Caco-2 (cell line): ENCODE measurements around the gene CTSZ. TPM values are rescaled to one million over a fixed set of nuclear protein-coding genes. Genes with fewer than 3 reads are reported as not detected.

Experiments used
- BruUV-seq: library from RNA; stranded (reverse); fragments of 400-500 nt; replicated peaks from 2 replicates; lab custom pipeline; 2021; lab: Mats Ljungman, UMichigan
- CTCF ChIA-PET: fragments of 300-600 bp; sonication (Branson Sonifier 250); formaldehyde crosslinking; loops from one replicate; lab custom pipeline; 2022; ENCODE audit warnings: antibody characterized with exemption; lab: Charles Lee
- POLR2A ChIA-PET: fragments of 300-600 bp; sonication (Branson Sonifier 250); formaldehyde crosslinking; loops from one replicate; lab custom pipeline; 2022; ENCODE audit warnings: antibody characterized with exemption; lab: Charles Lee
- DNase-seq, 2 experiments: peaks; one replicate each; pipeline versions ENCODE4 v3.0.0 to v3.0.0-alpha.2; 2020 to 2022
- H3K27me3 ChIP-seq: replicated peaks from 2 replicates; pipeline ENCODE4 v1.6.0; 2011; ENCODE audit warnings: low read length; ENCODE audit not compliant: control insufficient read depth, insufficient read depth
- H3K36me3 ChIP-seq: 2 replicates; pipeline ENCODE4 v1.5.1; 2011; ENCODE audit warnings: low read length; ENCODE audit not compliant: control insufficient read depth, insufficient read depth
- H3K4me1 ChIP-seq: fragments of 250-450 bp; sonication (Bioruptor Pico); 2 replicates; pipeline ENCODE4 v1.5.1; 2020; ENCODE audit warnings: mild to moderate bottlenecking
- H3K4me3 ChIP-seq: 2 replicates; pipeline ENCODE4 v1.5.1; 2011; ENCODE audit warnings: low read depth, mild to moderate bottlenecking, control low read depth, low read length
- H3K9me3 ChIP-seq: fragments of 250-450 bp; sonication (Bioruptor Pico); 2 replicates; pipeline ENCODE4 v1.5.1; 2020; ENCODE audit warnings: mild to moderate bottlenecking, moderate library complexity
- H3K27ac Mint-ChIP-seq: one replicate; pipeline ENCODE4 v1.8.0; 2022; ENCODE audit warnings: mixed read lengths; ENCODE audit not compliant: unreplicated experiment
- H3K27me3 Mint-ChIP-seq: one replicate; pipeline ENCODE4 v1.8.0; 2022; ENCODE audit warnings: mixed read lengths; ENCODE audit not compliant: insufficient read depth, unreplicated experiment
- H3K36me3 Mint-ChIP-seq: one replicate; pipeline ENCODE4 v1.8.0; 2022; ENCODE audit warnings: mild to moderate bottlenecking, mixed read lengths; ENCODE audit not compliant: insufficient read depth, unreplicated experiment
- H3K4me1 Mint-ChIP-seq: one replicate; pipeline ENCODE4 v1.8.0; 2022; ENCODE audit warnings: low read depth, mixed read lengths; ENCODE audit not compliant: unreplicated experiment
- H3K4me3 Mint-ChIP-seq: one replicate; pipeline ENCODE4 v1.8.0; 2022; ENCODE audit warnings: mild to moderate bottlenecking, moderate library complexity, mixed read lengths; ENCODE audit not compliant: unreplicated experiment
- H3K9me3 Mint-ChIP-seq: one replicate; pipeline ENCODE4 v1.8.0; 2022; ENCODE audit warnings: mixed read lengths; ENCODE audit not compliant: unreplicated experiment
- intact Hi-C: fragments of 100-400 bp; cut with micrococcal nuclease; formaldehyde crosslinking; loops from one replicate; pipeline ENCODE4 v1.10.0; 2022; ENCODE audit not compliant: unreplicated experiment
- total RNA-seq: library from RNA; stranded (reverse); gene quantifications from 2 replicates; pipeline ENCODE4 v1.2.3, GENCODE V29; 2022
- TF ChIP-seq, protein P1 (sequence below), 2 experiments: fragments of 200-600 bp in 1 of 2; IDR thresholded peaks; 1 replicate in 1 of 2; 2 replicates in 1 of 2; pipeline versions ENCODE4 v1.5.1 to v1.8.0; 2011 to 2022; ENCODE audit warnings: antibody characterized with exemption in 1 of 2, control low read depth in 1 of 2, inconsistent platforms in 1 of 2, low read depth in 1 of 2, low read length in 1 of 2, mild to moderate bottlenecking in 1 of 2, moderate library complexity in 1 of 2; ENCODE audit not compliant: insufficient read depth in 1 of 2, severe bottlenecking in 1 of 2, unreplicated experiment in 1 of 2

Gene CTSZ
- total RNA-seq, 1 experiment from 2014 or later = 228 TPM

- CTCF ChIA-PET = interaction anchor here (0.6 to 1.2 kb wide), 3 partner anchors 17 to 165 kb away, joined by 3 to 4 read pairs (median 4); no protein-coding TSS in a partner anchor
- peaks cover 93% of the 10 kb centered on the region for H3K36me3 Mint-ChIP-seq
- peak overlapping the region; percentile 85 for H3K4me3 Mint-ChIP-seq
- no peaks in the 10 kb centered on the region for H3K27me3 ChIP-seq
- peaks cover 13% of the 10 kb centered on the region for H3K4me1 Mint-ChIP-seq
- no peaks in the 10 kb centered on the region for H3K9me3 Mint-ChIP-seq
- H3K4me1 ChIP-seq = peaks cover 21% of the 10 kb centered on the region
- H3K4me3 ChIP-seq = peak overlapping the region; percentile 94
- no peaks in the 10 kb centered on the region for H3K27me3 Mint-ChIP-seq
- DNase-seq = no peak
- intact Hi-C loops = loop anchor here (5.0 kb wide), 1 partner anchor 159 kb away; no protein-coding TSS in a partner anchor
- no TSS peak for BruUV-seq
- POLR2A ChIA-PET = interaction anchor here (1.6 to 2.3 kb wide), 4 partner anchors 11 to 50 kb away, joined by 6 to 56 read pairs (median 20); partner anchors contain the start of genes NELFCD and PRELID3B
- peaks cover 9% of the 10 kb centered on the region for H3K36me3 ChIP-seq
- no peaks in the 10 kb centered on the region for H3K9me3 ChIP-seq
- TF ChIP-seq, protein P1, sequence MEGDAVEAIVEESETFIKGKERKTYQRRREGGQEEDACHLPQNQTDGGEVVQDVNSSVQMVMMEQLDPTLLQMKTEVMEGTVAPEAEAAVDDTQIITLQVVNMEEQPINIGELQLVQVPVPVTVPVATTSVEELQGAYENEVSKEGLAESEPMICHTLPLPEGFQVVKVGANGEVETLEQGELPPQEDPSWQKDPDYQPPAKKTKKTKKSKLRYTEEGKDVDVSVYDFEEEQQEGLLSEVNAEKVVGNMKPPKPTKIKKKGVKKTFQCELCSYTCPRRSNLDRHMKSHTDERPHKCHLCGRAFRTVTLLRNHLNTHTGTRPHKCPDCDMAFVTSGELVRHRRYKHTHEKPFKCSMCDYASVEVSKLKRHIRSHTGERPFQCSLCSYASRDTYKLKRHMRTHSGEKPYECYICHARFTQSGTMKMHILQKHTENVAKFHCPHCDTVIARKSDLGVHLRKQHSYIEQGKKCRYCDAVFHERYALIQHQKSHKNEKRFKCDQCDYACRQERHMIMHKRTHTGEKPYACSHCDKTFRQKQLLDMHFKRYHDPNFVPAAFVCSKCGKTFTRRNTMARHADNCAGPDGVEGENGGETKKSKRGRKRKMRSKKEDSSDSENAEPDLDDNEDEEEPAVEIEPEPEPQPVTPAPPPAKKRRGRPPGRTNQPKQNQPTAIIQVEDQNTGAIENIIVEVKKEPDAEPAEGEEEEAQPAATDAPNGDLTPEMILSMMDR (IDR thresholded peaks at IDR 0.05; ENCODE audit: insufficient read depth in 1 of 2, low read depth in 1 of 2, low read length in 1 of 2, severe bottlenecking in 1 of 2, unreplicated experiment in 1 of 2) = no peak
- H3K27ac Mint-ChIP-seq = peak overlapping the region; percentile 90
Observed at GRCh38 chr20:59030911-59031563, 24.0 kb upstream of the CTSZ start.

DNA sequence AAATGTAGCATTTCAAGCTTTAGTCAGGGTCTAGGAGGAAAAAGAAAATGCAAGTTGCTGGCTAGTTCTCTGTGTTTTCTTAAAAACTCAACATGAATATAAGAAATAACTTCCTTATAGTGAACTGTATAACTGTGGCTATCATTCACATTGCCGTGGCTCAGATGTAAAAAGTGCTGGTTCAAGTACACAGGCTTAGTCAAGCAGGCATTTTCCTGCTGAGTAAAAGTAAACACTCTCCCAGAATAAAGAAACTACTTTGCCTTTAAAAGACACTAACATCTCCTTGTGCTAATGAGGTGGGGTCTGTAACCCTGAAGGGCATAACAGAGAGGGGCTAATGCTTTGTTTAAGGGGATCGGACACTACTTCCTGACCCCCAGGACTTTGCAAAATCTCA, 21.8 kb upstream of the CTSZ start:
- Mint-ChIP-seq H3K9me3 (no peaks in the 10 kb centered on the region), H3K4me3 (no peak overlapping the region), H3K36me3 (peaks cover 93% of the 10 kb centered on the region), H3K27ac (no peak overlapping the region), H3K27me3 (no peaks in the 10 kb centered on the region), H3K4me1 (peaks cover 6% of the 10 kb centered on the region)
- no peak overlapping the region for H3K4me3 ChIP-seq
- H3K36me3 ChIP-seq = peaks cover 5% of the 10 kb centered on the region; the same call in 1 of the 2 replicates
- TF ChIP-seq, protein P1 (IDR thresholded peaks at IDR 0.05; ENCODE audit: insufficient read depth in 1 of 2, low read depth in 1 of 2, low read length in 1 of 2, severe bottlenecking in 1 of 2, unreplicated experiment in 1 of 2) = no peak
- H3K9me3 ChIP-seq = no peaks in the 10 kb centered on the region
- peaks cover 21% of the 10 kb centered on the region for H3K4me1 ChIP-seq
- ChIA-PET POLR2A (no interaction called here), CTCF (no interaction called here)
- intact Hi-C loops = no loop called here
- DNase-seq = no peak
- no peaks in the 10 kb centered on the region for H3K27me3 ChIP-seq
- BruUV-seq = no TSS peak

- Mint-ChIP-seq H3K9me3 (no peaks in the 10 kb centered on the region), H3K27me3 (no peaks in the 10 kb centered on the region), H3K36me3 (peaks cover 98% of the 10 kb centered on the region), H3K4me3 (no peak overlapping the region), H3K27ac (no peak overlapping the region), H3K4me1 (peaks cover 6% of the 10 kb centered on the region)
- Histone ChIP-seq H3K9me3 (no peaks in the 10 kb centered on the region), H3K4me1 (peaks cover 14% of the 10 kb centered on the region), H3K36me3 (peaks cover 9% of the 10 kb centered on the region), H3K27me3 (no peaks in the 10 kb centered on the region), H3K4me3 (no peak overlapping the region)
- DNase-seq = no peak
- TF ChIP-seq, protein P1 (IDR thresholded peaks at IDR 0.05; ENCODE audit: insufficient read depth in 1 of 2, low read depth in 1 of 2, low read length in 1 of 2, severe bottlenecking in 1 of 2, unreplicated experiment in 1 of 2) = no peak
- BruUV-seq = no TSS peak
- ChIA-PET CTCF (no interaction called here), POLR2A (no interaction called here)
- intact Hi-C loops = no loop called here
Observed at GRCh38 chr20:59027741-59028320, 20.8 kb upstream of the CTSZ start.
